NCI-H2196 (cell line): Measurements from ENCODE around the gene NELFB.

Source experiments
- DNase-seq: peaks from one replicate; lab custom pipeline; 2025; ENCODE audit not compliant: unreplicated experiment; lab: John Stamatoyannopoulos, UW

NELFB gene

DNA sequence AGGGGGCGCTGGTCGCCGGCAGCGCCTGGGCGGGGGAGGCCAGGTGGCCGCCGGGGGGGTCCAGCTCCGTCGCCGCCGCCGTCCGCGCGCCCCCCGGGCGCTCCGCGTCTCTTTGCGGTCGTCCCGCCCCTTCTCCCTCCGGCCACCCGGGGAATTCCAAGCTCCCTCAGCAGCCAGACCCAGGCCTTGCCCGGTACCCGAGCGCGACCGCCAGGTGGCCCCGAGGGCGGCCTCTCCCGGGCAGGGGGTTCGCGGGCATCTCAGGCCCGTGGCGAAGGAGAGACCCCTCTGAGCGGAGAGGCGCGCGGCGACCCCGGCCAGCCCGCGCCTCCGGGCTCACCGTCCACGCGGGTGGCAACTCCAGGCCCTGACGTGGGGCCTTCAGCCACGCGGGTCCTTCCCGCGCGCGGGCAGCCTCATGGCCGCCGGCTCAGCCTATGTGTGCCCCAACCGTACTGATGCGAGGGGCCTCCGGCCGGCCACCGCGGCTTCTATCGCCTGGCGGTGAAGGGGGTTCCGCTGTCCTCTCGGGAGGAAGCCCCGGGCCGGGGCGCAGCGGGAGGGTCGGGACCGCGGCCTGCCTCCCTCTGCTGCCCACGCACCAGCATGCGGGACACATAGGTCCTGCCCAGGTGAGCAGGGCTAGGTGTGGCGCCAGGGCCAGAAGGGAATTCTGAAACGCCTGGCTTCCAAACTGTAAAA is 47.5 kb downstream of the NELFB start:
- DNase-seq: no peak

DNA sequence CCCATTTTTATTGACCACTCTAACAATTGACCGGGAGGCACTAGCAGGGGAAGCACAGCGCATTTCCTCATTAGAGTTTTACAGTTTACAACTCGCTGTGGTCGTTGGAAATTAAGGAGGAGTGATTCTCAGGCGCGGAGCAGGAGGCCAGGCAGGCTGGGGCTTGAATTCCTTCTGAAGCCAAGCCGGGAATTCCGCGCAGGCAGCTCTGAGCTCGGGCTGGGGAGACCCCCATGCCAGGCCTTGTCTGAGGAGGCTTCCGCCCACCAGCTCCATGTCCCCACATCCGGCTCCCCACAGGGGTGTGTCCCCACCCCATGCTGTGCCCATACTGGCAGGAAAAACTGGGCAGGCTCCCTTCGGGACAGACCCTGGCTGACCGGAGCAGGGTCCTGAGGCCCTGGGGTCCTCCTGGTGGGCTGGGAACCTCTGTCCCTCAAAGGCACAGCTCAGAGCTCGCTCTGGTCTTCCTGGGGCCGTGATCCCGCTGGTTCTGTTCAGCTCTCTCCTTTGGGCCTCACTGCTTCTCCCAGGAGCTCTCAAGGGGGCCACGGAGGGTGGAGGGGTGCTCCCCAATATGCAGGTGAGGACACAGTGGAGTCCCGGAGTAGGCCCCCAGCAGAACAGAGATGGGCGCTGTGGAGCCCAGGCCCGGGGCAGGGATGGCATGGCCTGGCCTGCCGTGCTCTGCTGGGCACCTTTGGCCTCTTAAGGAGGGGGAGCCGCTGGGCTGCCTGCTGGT is 48.2 kb downstream of the NELFB start:
- DNase-seq: no peak

DNA sequence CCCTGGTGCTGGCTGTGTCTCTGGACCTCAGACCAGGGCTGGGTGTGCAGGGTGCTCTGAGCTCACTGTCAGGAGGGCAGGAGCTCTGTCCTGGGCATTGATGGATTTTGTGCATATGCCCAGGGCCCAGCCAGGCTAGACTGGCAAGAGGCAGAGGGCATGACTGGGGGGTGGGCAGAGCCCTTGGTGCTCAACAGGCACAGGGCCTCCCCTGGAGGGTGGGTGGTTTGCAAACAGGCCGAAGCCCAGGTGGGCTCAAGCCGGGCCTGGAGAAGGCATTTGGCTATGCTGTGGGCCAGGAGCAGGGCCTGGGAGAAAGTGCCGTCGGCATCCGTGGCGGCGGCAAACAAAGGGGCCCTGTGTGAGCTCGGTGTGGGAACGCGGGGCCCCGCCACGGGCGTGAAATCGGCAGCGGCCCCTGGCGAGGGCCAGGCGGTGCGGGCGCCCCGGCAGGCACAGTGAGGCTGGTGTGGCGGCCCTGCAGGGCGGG is 48.8 kb downstream of the NELFB start:
- no peak for DNase-seq

DNA sequence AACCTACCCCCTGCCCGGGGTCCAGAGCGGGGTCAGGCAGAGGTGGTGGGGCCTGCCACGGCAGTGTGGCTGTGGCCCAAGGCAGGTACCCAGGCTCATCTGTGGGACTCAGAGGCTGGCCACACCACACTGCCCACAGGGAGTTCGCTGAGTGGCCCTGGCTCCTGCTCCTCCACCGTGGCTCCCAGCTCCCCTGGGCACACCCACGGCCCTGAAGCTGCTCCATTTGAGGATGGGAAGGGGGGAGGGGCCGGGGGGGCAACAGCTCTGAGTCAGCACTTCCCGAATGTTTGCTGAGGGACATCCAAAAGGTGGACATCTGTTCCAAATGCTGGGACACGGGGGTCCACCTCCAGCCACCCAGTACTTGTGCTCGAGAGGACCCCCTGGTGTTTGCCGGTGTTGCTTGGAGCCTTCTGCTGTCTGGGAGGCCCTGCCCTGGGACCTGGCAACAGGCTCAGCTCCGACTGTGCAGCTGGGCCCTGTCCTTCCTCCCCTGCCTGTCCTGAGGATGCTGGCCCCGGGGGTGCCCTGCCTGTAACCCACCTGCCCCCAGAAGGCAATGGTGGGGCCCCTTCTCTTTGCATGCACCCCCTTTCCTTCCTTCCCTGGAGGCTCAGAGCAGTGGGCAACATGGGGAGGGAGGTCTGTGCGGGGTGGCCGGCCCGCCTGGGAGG is 49.4 kb downstream of the NELFB start:
- no peak for DNase-seq

DNA sequence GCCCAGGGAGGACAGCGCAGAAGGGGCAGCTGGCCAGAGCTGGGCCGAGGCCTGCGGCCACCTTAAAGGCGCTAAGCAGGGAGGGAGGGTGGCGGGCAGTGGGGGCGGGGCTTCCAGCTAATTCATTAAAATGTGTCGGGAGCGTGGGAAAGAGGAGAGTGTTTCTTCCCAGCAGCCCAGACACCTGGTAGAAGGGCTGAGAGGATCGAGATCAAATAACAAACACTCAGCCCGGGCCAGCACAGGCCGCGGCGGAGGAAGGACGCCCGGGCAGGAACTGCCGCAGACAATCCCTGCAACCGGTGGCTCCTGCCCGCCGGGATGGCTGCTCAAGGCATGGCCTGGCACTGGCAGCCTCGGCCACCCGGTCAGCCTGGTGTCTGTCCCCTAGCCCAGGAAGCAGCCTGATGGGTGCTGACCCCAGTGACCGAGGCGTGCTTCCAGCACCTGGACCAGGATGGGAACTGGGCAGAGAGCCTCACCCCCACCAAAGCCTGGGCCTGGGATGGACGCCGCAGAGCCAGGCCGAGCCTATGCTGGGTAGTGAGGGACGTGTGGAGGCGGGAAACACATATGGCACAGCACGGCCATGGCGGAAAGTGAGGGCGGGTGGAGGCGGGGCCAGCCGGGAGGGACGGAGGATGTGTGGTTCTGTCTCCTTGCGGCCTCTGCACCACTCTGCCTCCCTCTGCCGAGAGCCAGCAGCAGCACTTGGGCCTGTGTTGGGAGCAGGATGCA is 50.1 kb downstream of the NELFB start:
- peak; percentile 87 for DNase-seq

DNA sequence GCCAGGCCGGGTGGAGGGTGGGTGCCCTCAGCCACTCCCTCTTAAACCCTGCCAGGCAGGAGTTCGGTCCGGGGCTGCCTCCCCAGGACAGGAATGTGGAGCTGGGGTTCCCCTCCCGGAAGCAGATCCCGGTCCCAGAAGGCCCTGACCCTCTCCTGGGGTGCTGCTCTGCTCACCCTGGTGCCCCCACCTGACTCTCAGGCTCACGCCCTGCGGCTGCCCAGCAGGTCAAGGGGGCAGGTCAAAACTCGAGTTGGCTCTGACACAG is 50.6 kb downstream of the NELFB start:
- no peak for DNase-seq

DNA sequence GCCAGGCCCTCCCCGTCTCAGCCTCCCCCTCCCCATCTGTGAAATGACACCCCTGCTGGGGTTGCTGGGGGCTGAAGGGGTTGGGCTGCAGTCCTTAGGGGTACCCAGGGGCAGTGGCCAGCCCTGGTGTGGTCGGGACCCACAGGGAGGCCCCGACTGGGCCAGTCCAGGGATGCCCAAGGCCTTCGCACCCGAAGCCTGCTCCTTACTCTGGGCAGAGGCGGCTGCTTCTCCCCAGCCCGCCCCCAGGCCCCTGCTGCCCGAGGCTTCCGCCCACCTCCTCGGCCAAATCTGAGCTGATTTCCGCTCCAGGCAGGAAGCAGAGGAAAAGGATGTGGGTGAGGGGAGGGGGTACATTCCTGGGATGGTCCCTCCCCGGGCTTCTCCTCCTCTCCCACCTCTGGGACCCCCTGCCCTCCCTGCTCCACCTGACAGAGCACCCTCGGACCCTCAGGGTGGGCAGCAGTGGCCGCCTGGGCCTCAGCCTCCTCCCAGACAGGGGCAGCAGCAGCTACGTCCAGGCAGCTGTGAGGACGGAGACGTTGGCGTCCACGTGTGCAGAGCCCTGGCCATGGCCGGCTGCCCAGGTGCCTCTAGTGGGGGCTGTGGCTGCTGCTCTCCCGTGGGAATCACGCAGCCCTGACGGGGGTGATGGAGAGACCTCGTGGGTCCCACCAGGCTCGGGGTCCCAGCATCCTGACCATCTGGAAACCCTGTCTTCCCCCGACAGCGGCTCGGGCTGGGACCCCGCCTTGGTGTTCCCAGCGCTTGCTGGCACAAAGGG is 51.1 kb downstream of the NELFB start:
- no peak for DNase-seq

DNA sequence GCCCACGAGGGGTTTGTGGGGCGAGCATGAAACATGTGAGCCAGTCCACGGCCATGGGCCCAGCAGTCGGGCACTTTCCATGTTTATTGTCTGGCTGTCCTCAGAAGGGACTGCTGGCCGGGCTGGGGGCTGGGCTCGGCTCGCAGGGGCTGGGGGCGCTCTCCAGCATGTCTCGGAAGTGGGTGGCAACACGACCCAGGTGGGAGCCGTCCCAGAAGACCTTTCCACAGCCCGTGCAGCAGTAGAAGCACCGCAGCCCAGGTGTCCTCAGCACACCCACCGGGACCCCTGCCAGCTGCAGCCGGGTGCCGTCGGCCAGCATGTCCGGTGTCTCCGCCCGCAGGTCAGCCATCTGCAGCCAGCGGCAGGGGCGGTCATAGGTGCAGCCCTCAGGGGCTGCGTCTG is 51.7 kb downstream of the NELFB start:
- DNase-seq: no peak

DNA sequence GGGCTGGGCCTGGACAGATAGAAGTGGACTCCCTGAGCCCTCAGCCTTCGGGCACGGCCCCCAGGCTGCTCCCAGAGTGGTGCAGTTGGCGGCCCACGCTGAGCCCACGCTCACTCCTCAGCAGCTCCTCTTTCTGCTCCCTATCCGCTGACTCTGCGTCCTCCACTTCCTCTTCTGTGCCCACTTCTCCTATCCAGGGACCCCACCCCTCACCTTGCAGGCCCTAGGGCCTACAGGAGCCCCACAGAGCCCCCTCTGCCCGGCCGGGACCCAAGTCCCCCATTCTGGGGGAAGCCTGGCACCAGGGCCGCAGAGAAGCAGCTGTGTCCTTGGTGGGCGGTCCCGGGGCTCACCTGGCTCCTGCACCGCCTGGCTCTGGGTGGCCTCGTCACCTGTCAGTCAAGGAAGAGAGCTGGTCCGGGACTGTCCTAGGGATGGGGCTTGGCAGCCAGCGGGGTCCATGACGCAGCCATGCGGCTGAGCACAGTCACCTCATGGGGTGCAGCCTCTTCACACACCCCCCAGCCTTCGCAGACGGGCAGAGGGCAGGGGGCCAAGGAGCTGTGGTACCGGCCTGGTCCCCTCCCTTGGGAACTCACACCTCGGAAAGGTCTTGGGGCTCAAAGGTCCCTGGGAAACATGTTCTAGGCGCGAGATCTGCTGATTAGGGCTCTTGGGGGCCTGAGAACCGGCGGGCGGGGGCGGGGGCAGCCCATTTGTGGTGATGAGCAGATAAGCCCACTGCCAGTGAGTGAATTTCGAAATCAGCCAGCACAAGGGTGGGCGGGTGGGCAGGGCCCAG is 52.3 kb downstream of the NELFB start:
- no peak for DNase-seq

DNA sequence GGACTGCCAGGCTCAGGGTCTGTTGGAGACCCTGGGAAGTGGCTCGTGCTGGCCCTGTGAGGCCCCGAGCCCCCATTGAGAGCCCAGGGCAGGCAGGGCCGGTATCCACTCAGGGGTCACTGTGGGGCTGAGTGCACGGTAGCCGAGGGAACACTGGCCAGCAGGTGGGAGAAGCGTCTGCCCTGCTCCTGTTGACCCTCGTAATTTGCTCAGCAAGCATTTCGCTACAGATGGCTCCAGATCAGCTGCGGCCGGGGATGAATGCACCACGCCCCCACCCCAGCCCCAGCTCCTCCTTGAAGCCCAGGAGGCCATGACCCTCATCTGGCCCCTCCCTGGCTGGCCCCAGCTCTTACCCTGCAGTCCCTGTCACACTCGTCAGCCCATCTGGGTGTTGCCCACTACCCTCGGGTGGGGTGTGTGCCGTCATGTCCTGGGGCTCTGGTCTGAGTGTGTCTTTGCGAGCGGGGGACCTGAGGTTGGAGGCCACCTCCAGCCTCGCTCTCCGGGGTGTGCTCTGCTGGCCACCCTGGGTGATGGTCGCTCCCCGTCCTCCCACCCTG is 53.0 kb downstream of the NELFB start:
- no peak for DNase-seq

DNA sequence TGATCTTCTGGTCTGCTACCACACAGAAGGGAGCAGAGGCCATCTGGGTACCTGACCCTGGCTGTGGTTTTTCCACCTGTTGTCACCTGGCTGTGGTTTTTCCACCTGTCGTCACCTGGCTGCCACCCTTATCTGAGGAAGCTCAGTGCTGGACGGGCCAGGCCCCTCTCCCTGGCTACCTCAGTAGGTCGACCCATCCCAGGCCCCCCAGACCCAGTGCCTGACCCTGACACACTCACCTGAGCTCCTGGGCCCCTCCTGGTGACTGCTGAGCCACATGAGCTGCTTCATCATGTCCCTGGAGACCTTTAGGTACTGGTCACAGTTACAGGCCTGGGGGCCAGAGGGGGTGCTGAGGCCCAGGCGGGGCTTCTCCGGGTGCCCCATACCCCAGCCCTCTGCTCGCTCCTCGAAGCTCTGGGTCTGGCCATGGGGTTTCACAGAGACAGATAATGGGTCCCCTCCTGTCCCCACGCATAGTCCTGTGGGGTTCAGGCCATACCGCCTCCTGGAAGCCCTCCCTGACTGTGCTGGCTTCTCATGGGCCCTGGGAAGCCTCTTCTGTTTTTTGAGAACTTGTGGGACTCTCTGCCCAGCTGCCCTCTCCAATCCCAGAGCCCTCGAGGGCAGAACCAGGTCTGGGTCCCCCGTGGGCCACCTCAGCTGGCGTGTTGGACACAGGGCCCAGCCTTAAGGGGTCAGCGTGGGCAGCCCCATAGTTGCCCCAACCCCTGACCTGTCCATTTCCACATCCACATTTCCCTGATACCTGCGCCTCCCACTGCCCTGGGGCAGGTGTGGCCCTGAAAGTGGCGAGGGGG is 54.5 kb downstream of the NELFB start:
- DNase-seq: no peak

DNA sequence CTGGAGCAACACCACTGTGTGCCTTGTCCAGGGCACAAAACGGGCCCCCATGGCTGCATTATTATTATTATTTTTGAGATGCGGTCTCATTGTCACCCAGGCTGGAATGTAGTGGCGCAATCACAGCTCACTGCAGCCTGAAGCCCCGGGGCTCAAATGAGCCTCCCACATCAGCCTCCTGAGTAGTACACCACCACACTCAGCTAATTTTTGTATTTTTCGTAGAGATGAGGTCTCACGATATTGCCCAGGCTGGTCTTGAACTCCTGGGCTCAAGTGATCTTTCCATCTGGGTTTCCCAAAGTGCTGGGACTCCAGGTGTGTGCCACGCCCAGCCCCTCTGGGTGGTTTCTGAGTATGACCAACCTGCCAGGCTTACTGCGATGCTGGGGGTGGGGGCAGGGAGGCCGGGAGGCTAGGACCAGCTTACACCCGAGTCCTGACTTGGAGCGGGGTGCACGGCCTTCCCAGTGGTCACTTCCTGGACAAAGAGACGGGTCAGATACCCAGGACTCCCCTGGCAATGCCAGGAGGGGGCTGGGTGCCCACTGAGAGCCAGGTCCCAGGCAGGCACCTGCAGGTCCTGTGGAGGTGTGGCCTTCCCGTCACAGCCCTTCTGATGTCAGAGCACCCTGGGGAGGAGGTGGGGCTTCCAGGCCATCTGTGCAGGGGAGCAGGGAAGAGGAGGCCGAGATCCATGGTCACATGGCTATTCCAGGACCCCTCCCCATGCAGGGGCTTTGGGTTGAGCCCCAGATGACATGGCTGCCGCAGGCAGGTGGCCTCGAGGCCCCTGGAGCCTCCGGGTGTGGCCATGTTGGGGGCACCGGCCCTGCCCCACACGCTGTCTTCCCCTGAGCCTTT is 55.3 kb downstream of the NELFB start:
- peak; percentile 69 for DNase-seq

DNA sequence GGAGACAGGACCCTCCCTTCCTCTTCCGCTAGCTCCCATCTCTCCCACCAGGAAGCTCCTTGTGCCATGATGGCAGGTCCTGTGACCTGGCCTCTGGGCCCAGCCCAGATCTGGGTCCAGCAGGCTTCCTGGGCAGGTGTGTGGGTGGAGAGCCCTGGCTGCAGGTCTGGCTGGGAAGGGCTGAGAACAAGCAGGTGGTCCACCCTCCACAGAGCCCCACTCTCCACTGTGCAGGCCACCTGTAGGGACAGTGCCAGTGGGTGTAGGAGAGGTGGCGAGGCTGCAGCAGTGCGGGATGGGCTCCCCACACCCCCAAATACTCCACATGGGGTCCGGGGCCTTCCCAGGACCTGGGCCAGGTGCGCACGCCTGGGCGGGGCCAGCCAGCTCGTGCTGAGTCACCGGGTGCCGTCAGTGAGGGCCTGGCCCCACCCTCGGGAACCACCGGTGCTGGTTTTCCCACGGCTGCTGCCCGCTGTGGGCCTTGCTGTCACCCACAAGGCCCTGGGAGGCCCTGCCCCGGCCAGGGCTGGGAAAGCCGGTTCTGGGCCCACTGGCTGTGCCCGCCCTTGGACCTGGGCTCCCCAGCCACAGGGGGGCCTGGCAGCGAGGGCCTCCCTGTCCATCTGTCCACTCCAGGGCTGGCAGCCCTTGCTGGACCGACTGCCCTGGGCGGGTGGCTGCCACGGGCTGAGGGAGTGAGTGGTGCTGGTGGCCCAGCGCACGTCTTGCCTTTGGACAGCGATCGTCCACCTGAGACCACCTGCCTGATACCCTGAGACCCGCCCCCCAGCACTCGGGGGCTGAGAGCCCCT is 56.3 kb downstream of the NELFB start:
- peak; percentile 72 for DNase-seq

DNA sequence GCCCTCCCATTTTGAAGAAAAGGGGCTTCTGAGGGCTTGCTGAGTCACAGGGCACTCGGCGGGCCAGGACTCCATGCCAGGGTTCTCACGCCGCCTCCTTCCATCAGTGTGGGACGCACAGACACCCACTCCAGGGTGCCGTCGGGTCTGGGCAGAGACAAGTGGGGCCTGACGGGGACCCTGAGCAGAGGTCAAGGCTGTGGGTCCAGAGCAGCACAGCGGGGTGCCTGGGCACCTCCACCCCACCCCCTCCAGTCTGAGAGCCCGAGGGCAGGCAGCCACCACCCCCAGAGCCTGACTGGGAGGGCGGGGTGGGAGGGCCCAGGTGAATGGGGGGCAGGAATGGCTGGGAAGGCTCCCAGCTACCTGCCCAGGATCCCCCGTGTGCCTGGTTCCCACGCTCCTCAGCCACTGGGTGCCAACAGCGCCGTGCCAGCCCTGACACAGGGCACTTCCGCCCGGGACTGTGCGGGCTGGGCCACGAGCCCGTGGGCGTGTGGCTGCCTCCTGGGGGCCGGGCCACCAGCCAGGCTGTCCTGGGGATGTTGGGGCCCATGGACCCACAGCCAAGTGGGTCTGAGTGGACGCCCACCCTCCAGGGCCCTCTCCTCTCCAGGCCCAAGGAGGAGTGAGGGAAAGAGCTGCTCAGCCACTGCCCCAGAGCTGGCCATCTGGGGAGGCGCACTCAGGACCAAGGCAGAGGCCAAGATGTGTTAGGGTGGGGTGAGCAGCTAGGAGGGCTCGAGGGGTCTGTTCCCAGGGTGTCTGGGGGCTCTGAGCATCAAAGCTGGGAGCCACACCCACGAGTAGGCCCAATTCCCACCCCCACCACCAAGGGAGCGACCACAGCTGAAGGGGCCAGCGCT is 57.1 kb downstream of the NELFB start:
- no peak for DNase-seq

DNA sequence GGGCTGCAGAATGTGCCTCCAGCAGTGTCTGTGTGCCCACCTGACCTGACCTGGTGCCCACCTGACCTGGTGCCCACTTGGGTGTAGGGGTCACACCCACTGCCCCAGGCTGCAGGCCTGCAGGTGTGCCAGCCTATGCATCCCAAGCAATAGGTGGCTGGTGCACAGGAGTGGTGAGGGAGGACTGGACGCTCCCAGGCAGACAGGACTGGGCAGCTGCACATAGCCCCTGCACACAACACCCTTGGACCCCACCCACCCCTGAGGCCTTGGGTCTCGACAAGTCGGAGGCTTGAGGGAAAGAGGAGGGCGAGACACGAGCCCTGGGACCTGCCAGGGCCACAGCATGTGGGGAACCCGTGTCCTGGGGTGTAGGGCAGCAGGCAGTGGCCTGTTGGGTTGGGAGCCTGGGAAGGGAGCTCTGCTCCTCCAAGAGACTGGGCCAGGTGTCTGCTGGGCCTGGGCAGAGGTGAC is 57.8 kb downstream of the NELFB start:
- no peak for DNase-seq

DNA sequence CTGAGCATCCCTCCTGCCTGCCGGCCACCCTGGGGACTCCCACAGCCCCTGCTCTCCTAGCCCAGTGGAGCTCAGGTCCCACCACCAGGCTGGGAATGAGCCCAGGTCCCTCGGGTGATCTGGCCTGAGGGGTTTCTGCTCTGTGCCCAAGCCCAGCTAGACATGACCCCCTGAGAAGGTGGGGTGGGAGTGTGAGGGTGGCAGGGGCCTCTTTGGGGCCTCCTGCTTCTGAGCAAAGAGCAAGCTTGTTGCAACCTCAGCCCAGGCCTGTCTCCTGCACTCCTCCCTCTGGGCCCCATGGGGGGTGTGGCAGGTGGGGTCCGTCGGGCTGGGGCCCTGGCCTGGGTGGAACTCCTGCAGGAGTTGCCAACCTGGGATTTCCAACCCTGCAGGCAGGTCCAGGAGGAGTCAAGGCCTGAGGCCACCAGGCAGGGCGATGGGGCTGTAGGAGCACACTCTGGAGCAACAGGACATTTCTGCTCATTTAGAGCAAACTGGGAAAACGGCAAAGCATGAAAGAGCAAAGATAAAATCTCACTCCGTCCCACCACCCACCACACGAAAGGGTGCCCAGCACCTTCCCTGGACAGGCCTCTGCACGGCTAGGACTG is 58.3 kb downstream of the NELFB start:
- DNase-seq: no peak
